ENCODE results near the gene TCF7L1.
"Not testable (repeated sequence)": the region's sequence is repeated elsewhere in the genome, so short reads cannot be mapped to it uniquely, and the experiment has no call there.

TCF7L1 gene

GRCh38 chr2:85131116-85131515 is 2.1 kb upstream of the TCF7L1 start:
- no peak for DNase-seq (ENCODE audit: low read depth in 1 of 2, low spot score in 1 of 2)

- no peak for DNase-seq (ENCODE audit: low read depth in 1 of 2, low spot score in 1 of 2)
Observed at GRCh38 chr2:85132397-85132796, 795 bp upstream of the TCF7L1 start.

- DNase-seq (ENCODE audit: low read depth in 1 of 2, low spot score in 1 of 2), result no peak
Observed at GRCh38 chr2:85133751-85134254, 611 bp downstream of the TCF7L1 start.

GRCh38 chr2:85134255-85134895 is 1.2 kb downstream of the TCF7L1 start:
- no peak for DNase-seq (ENCODE audit: low read depth in 1 of 2, low spot score in 1 of 2)

- DNase-seq (ENCODE audit: low read depth in 1 of 2, low spot score in 1 of 2), result no peak
Observed at GRCh38 chr2:85134896-85135659, 1.9 kb downstream of the TCF7L1 start.

- no peak for DNase-seq (ENCODE audit: low read depth in 1 of 2, low spot score in 1 of 2)
Observed at GRCh38 chr2:85135660-85135914, 2.4 kb downstream of the TCF7L1 start.

- DNase-seq (ENCODE audit: low read depth in 1 of 2, low spot score in 1 of 2), result no peak
Observed at GRCh38 chr2:85137156-85137555, 4.0 kb downstream of the TCF7L1 start.

- DNase-seq (ENCODE audit: low read depth in 1 of 2, low spot score in 1 of 2), result no peak
Observed at GRCh38 chr2:85143463-85144082, 10.4 kb downstream of the TCF7L1 start.

GRCh38 chr2:85145116-85145820 is 12.1 kb downstream of the TCF7L1 start:
- DNase-seq (ENCODE audit: low read depth in 1 of 2, low spot score in 1 of 2), result no peak

GRCh38 chr2:85148190-85148589 is 15.0 kb downstream of the TCF7L1 start:
- no peak for DNase-seq (ENCODE audit: low read depth in 1 of 2, low spot score in 1 of 2)

- DNase-seq (ENCODE audit: low read depth in 1 of 2, low spot score in 1 of 2), result no peak
Observed at GRCh38 chr2:85151026-85151425, 17.8 kb downstream of the TCF7L1 start.

GRCh38 chr2:85152895-85153294 is 19.7 kb downstream of the TCF7L1 start:
- no peak for DNase-seq (ENCODE audit: low read depth in 1 of 2, low spot score in 1 of 2)

GRCh38 chr2:85154048-85154753 is 21.0 kb downstream of the TCF7L1 start:
- DNase-seq (ENCODE audit: low read depth in 1 of 2, low spot score in 1 of 2), result no peak

- DNase-seq (ENCODE audit: low read depth in 1 of 2, low spot score in 1 of 2), result not testable (repeated sequence)
Observed at GRCh38 chr2:85155082-85155481, 21.9 kb downstream of the TCF7L1 start.

- DNase-seq (ENCODE audit: low read depth in 1 of 2, low spot score in 1 of 2), result no peak
Observed at GRCh38 chr2:85156153-85156552, 23.0 kb downstream of the TCF7L1 start.

GRCh38 chr2:85156619-85157018 is 23.4 kb downstream of the TCF7L1 start:
- DNase-seq (ENCODE audit: low read depth in 1 of 2, low spot score in 1 of 2), result no peak

- DNase-seq (ENCODE audit: low read depth in 1 of 2, low spot score in 1 of 2), result no peak
Observed at GRCh38 chr2:85157345-85157744, 24.2 kb downstream of the TCF7L1 start.

GRCh38 chr2:85158559-85159273 is 25.5 kb downstream of the TCF7L1 start:
- no peak for DNase-seq (ENCODE audit: low read depth in 1 of 2, low spot score in 1 of 2)

- no peak for DNase-seq (ENCODE audit: low read depth in 1 of 2, low spot score in 1 of 2)
Observed at GRCh38 chr2:85159589-85159988, 26.4 kb downstream of the TCF7L1 start.

Data from activated CD4-positive, alpha-beta T cell treated with anti-CD3 and anti-CD28 coated beads, Interleukin-2, amount 50 U/mL, for 24 hours (primary cell).